Upper lobe of left lung (tissue), 6 donors: ENCODE results near the gene PTGDR. TPM values are rescaled to one million over a fixed set of nuclear protein-coding genes. Genes with fewer than 3 reads are reported as not detected.

Source experiments
- ATAC-seq, 2 donors: fragments of 200-7000 bp; cut with Tn5 transposase; one replicate each; pipeline ENCODE4 v1.9.1; 2022; ENCODE audit warnings: mild to moderate bottlenecking in 2 of 2, moderate library complexity in 2 of 2; ENCODE audit not compliant: low FRiP score in 2 of 2
- DNase-seq, 2 donors: peaks; one replicate each; pipeline ENCODE4 v3.0.0-alpha.2; 2019 to 2020
- H3K27ac ChIP-seq, 4 donors: fragments of 200-600 bp; sonication (generic); one replicate each; pipeline ENCODE4 v1.5.1; 2016 to 2019
- H3K27me3 ChIP-seq, 4 donors: fragments of 200-600 bp; sonication (generic); one replicate each; pipeline ENCODE4 v1.5.1; 2017 to 2019
- H3K36me3 ChIP-seq, 4 donors: fragments of 200-600 bp; sonication (generic); one replicate each; pipeline ENCODE4 v1.5.1; 2016 to 2019
- H3K4me1 ChIP-seq, 4 donors: fragments of 200-600 bp; sonication (generic); one replicate each; pipeline ENCODE4 v1.5.1; 2018 to 2019
- H3K4me3 ChIP-seq, 4 donors: fragments of 200-600 bp; sonication (generic); one replicate each; pipeline ENCODE4 v1.5.1; 2017 to 2019; ENCODE audit warnings: mild to moderate bottlenecking in 2 of 4, moderate library complexity in 1 of 4
- H3K9me3 ChIP-seq, 4 donors: fragments of 200-600 bp; sonication (generic); one replicate each; pipeline ENCODE4 v1.5.1; 2018 to 2019
- CTCF ChIP-seq, 6 experiments: fragments of 450-650 bp in 4 of 6; fragments of 200-600 bp in 2 of 6; sonication (generic) in 2 of 6; IDR thresholded peaks; one replicate each; pipeline ENCODE4 v1.5.1; 2016 to 2019; ENCODE audit warnings: antibody characterized with exemption in 6 of 6
- EP300 ChIP-seq, 4 donors: sonication (generic); formaldehyde crosslinking; IDR thresholded peaks; one replicate each; pipeline ENCODE4 v1.5.1; 2017; ENCODE audit warnings: antibody characterized with exemption in 4 of 4, control low read depth in 2 of 4
- POLR2A ChIP-seq, 4 donors: fragments of 450-650 bp; IDR thresholded peaks; one replicate each; pipeline ENCODE4 v1.5.1; 2016 to 2017; ENCODE audit warnings: antibody characterized with exemption in 4 of 4, mild to moderate bottlenecking in 2 of 4
- POLR2AphosphoS5 ChIP-seq, 2 donors: sonication (generic); formaldehyde crosslinking; IDR thresholded peaks; one replicate each; pipeline ENCODE4 v1.5.1; 2017; ENCODE audit warnings: antibody characterized with exemption in 2 of 2
- WGBS, 2 donors: methylation state at CpG; one replicate each; pipeline ENCODE4 v1.1.5; 2017 to 2018; 5-methylcytosine and 5-hydroxymethylcytosine counted together
- total RNA-seq, 6 donors: library from RNA; depleted of rRNA in 4 of 6; stranded (reverse); fragments of >200 nt in 4 of 6; gene quantifications; one replicate each; pipeline versions ENCODE4 v1.1.0 to v1.2.1, GENCODE V29; 2016 to 2021
- donor health status: DM: no; HTN: no; CAD: no; lungs with moderate emphysema.
- donor health status: DM: no; HTN: yes; CAD: no; lungs with severe emphysema.

Gene PTGDR
- total RNA-seq, 6 donors from 2014 or later = 1.0 to 3.0 (median 1.7) TPM

DNA sequence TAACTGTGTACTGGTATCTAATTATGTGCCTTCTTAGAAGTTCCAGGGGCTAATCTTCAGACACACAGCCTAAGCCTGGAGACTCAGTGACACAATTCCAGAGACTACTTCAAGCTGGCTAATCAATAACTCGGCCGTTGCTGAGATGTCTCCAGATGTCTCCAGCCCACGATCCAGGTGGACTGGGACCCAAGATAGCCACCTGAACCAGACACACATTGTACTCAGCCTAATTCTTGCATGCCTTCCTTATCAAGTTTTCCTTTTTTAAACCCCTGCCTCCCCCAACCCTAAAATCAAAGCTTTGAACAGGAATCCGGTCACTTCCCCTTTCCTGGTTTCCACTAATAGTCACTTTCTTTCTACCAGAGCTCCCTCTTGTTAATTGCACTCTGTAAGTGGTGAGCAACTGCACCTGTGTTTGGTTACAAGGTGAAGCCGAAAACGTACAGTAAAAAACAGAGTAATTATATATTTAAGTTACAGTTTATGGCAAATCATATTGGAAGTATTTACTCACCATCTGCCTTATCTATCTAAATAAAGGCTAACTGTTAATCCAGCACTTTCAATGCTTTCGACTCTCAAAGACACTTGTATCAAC, 39.8 kb upstream of the PTGDR start:
- Histone ChIP-seq H3K27me3 (no peaks in the 10 kb centered on the region), H3K36me3 (no peaks in the 10 kb centered on the region), H3K9me3 (no peaks in the 10 kb centered on the region), H3K4me1 (no peaks in the 10 kb centered on the region), H3K4me3 (no peak overlapping the region), H3K27ac (no peak overlapping the region)
- ATAC-seq (no peak), DNase-seq (no peak)
- 53 to 64% methylated on average over 7 of the region's 7 CpGs for WGBS, 2 donors
- no peak for TF ChIP-seq CTCF (IDR thresholded peaks at IDR 0.05)
- no peak for TF ChIP-seq EP300 (IDR thresholded peaks at IDR 0.05)
- TF ChIP-seq POLR2AphosphoS5 (IDR thresholded peaks at IDR 0.05) = no peak
- TF ChIP-seq POLR2A (IDR thresholded peaks at IDR 0.05) = no peak

DNA sequence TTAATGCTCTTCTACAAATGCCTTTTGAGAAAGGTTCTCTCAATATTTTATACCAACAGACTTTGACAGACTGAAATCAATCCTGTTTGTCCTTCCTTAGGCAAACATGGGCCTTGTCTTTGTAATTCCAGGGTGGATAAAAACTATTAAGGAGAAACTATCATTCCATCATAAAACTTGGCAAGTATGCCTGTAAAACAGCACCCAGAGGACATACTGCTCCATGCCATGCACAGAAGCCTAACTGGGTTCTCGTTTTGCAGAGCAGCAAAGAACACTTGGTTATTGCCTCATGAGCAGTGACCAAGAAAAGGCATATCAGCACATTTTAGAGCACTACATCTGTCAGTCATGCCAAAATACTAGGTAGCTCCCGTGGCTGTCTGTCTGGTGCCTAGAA, 33.8 kb upstream of the PTGDR start:
- Histone ChIP-seq H3K27me3 (no peaks in the 10 kb centered on the region), H3K4me1 (no peaks in the 10 kb centered on the region), H3K4me3 (no peak overlapping the region), H3K9me3 (no peaks in the 10 kb centered on the region), H3K36me3 (no peaks in the 10 kb centered on the region), H3K27ac (no peak overlapping the region)
- ATAC-seq (no peak), DNase-seq (no peak)
- WGBS, 2 donors = 67% methylated on average over 2 of the region's 2 CpGs
- no peak for TF ChIP-seq POLR2A (IDR thresholded peaks at IDR 0.05)
- TF ChIP-seq EP300 (IDR thresholded peaks at IDR 0.05) = no peak

- TF ChIP-seq POLR2AphosphoS5 (IDR thresholded peaks at IDR 0.05) = no peak
- no peak for TF ChIP-seq EP300 (IDR thresholded peaks at IDR 0.05)
- no peak for TF ChIP-seq POLR2A (IDR thresholded peaks at IDR 0.05)
- no peak for TF ChIP-seq CTCF (IDR thresholded peaks at IDR 0.05)
- H3K4me3 ChIP-seq = no peak overlapping the region
- WGBS, 2 donors = 69 to 82% methylated on average over 2 of the region's 2 CpGs
- ATAC-seq = no peak
- no peak for DNase-seq
- no peaks in the 10 kb centered on the region for H3K4me1 ChIP-seq
- H3K36me3 ChIP-seq = no peaks in the 10 kb centered on the region
- H3K27me3 ChIP-seq = no peaks in the 10 kb centered on the region
- H3K9me3 ChIP-seq = no peaks in the 10 kb centered on the region
- peak overlapping the region in 1 of 4 donors; percentile 35 for H3K27ac ChIP-seq
Observed at GRCh38 chr14:52235434-52235833, 32.1 kb upstream of the PTGDR start.

GRCh38 chr14:52235866-52236510, 31.5 kb upstream of the PTGDR start:
- WGBS, 2 donors = 63 to 69% methylated on average over 7 of the region's 7 CpGs
- Histone ChIP-seq H3K4me1 (no peaks in the 10 kb centered on the region), H3K27ac (peak overlapping the region in 1 of 4 donors; percentile 35), H3K9me3 (no peaks in the 10 kb centered on the region), H3K27me3 (no peaks in the 10 kb centered on the region), H3K36me3 (no peaks in the 10 kb centered on the region), H3K4me3 (no peak overlapping the region)
- no peak for TF ChIP-seq EP300 (IDR thresholded peaks at IDR 0.05)
- TF ChIP-seq POLR2AphosphoS5 (IDR thresholded peaks at IDR 0.05) = no peak
- TF ChIP-seq POLR2A (IDR thresholded peaks at IDR 0.05) = no peak
- TF ChIP-seq CTCF (IDR thresholded peaks at IDR 0.05) = no peak
- ATAC-seq (no peak), DNase-seq (no peak)

GRCh38 chr14:52238682-52239081, 28.8 kb upstream of the PTGDR start:
- TF ChIP-seq POLR2A (IDR thresholded peaks at IDR 0.05) = no peak
- TF ChIP-seq EP300 (IDR thresholded peaks at IDR 0.05) = no peak
- TF ChIP-seq CTCF (IDR thresholded peaks at IDR 0.05) = no peak
- TF ChIP-seq POLR2AphosphoS5 (IDR thresholded peaks at IDR 0.05) = no peak
- no peak overlapping the region for H3K27ac ChIP-seq
- no peaks in the 10 kb centered on the region for H3K36me3 ChIP-seq
- ATAC-seq (no peak), DNase-seq (no peak)
- 74 to 76% methylated on average over 1 of the region's 1 CpG for WGBS, 2 donors
- H3K4me3 ChIP-seq = no peak overlapping the region
- H3K4me1 ChIP-seq = no peaks in the 10 kb centered on the region
- no peaks in the 10 kb centered on the region for H3K9me3 ChIP-seq
- H3K27me3 ChIP-seq = no peaks in the 10 kb centered on the region
